Esophagus squamous epithelium (tissue), 4 donors: ENCODE measurements around the gene MSH2.

Source experiments
- CTCF ChIP-seq, 6 experiments: fragments of 450-650 bp in 4 of 6; fragments of 200-600 bp in 2 of 6; sonication (generic) in 2 of 6; IDR thresholded peaks; one replicate each; pipeline ENCODE4 v1.5.1; 2016 to 2019; ENCODE audit warnings: antibody characterized with exemption in 6 of 6, mild to moderate bottlenecking in 4 of 6, moderate library complexity in 4 of 6
- POLR2A ChIP-seq, 4 donors: fragments of 450-650 bp; IDR thresholded peaks; one replicate each; pipeline ENCODE4 v1.6.1; 2017; ENCODE audit warnings: antibody characterized with exemption in 4 of 4, mild to moderate bottlenecking in 4 of 4, moderate library complexity in 3 of 4

GRCh38 chr2:47471429-47472116 lies 68.6 kb downstream of the MSH2 start:
- TF ChIP-seq POLR2A (IDR thresholded peaks at IDR 0.05) (no peak), CTCF (IDR thresholded peaks at IDR 0.05) (no peak)
